Cardiac muscle cell (in vitro differentiated cells and primary cell): ENCODE measurements around the gene RAB3D. TPM values are rescaled to one million over a fixed set of nuclear protein-coding genes. Genes with fewer than 3 reads are reported as not detected.

Source experiments
- DNase-seq, 2 donors: peaks; one replicate each; pipeline versions ENCODE4 v3.0.0 to v3.0.0-alpha.2; 2010 to 2017; ENCODE audit warnings: low read depth in 1 of 2, low spot score in 1 of 2
- H3K27ac ChIP-seq: fragments of 200-600 bp; sonication (generic); 2 replicates; pipeline ENCODE4 v1.5.1; 2016
- H3K27me3 ChIP-seq: fragments of 200-600 bp; sonication (generic); 2 replicates; pipeline ENCODE4 v1.6.0; 2016; ENCODE audit warnings: control low read depth
- H3K36me3 ChIP-seq: fragments of 200-600 bp; sonication (generic); 2 replicates; pipeline ENCODE4 v1.5.1; 2016; ENCODE audit warnings: control low read depth
- H3K4me1 ChIP-seq: fragments of 200-600 bp; sonication (generic); 2 replicates; pipeline ENCODE4 v1.8.1; 2017; ENCODE audit warnings: low read depth, mild to moderate bottlenecking, mixed run types
- H3K4me3 ChIP-seq: fragments of 200-600 bp; sonication (generic); 2 replicates; pipeline ENCODE4 v1.5.1; 2016; ENCODE audit warnings: mild to moderate bottlenecking
- H3K9me3 ChIP-seq: fragments of 200-600 bp; sonication (generic); 2 replicates; pipeline ENCODE4 v1.5.1; 2017; ENCODE audit warnings: low read depth, mild to moderate bottlenecking, control low read depth
- polyA plus RNA-seq: library from polyadenylated mRNA; unstranded; fragments of >200 nt; fragmentation: Nextera tagmentation; extraction: Ambion mirVana; gene quantifications from 2 replicates; pipeline ENCODE4 v1.2.1, GENCODE V29; 2016
- total RNA-seq: library from RNA; depleted of rRNA; stranded (reverse); fragments of >200 nt; gene quantifications from 2 replicates; pipeline ENCODE4 v1.2.3, GENCODE V29; 2016
- TF ChIP-seq, protein P1 (sequence below): IDR thresholded peaks from 2 replicates; pipeline ENCODE4 v1.5.1; 2012; ENCODE audit warnings: low read depth, mild to moderate bottlenecking, low read length

The RAB3D gene
- total and polyA plus RNA-seq, 2 experiments from 2014 or later, result 10.2 to 14.6 TPM

DNA sequence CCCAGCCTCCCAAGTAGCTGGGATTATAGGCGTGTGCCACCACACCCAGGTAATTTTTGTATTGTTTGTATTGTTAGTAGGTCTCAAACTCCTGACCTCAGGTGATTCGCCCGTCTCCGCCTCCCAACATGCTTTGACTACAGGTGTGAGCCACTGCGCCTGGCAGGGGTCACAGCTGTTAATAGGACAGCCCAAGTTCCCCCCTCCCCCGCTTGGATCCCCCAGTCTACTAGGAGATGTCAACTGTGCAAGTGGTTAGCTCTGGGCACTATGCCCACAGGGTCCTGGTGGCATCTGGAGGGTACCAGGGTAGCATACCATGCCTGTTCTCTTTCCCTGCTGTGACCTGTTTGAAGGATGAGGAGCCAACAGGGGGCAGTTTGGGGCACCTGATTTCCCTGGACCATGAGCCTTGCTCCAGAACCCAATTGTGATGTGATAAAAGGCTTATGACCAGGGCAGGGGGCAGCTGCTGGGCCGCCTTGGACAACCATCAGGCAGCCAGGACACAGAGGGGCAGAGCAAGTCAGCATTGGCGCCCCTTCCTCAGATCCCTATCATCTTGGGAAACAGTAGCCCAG, 43.7 kb downstream of the RAB3D start, which contains the start of gene TSPAN16:
TSS of gene TSPAN16 (plus strand) at position 496 of the 581 bp plus-strand sequence. CDS start 138 bp downstream, outside the sequence.
- H3K27me3 ChIP-seq, result no peaks in the 10 kb centered on the region
- TF ChIP-seq, protein P1, sequence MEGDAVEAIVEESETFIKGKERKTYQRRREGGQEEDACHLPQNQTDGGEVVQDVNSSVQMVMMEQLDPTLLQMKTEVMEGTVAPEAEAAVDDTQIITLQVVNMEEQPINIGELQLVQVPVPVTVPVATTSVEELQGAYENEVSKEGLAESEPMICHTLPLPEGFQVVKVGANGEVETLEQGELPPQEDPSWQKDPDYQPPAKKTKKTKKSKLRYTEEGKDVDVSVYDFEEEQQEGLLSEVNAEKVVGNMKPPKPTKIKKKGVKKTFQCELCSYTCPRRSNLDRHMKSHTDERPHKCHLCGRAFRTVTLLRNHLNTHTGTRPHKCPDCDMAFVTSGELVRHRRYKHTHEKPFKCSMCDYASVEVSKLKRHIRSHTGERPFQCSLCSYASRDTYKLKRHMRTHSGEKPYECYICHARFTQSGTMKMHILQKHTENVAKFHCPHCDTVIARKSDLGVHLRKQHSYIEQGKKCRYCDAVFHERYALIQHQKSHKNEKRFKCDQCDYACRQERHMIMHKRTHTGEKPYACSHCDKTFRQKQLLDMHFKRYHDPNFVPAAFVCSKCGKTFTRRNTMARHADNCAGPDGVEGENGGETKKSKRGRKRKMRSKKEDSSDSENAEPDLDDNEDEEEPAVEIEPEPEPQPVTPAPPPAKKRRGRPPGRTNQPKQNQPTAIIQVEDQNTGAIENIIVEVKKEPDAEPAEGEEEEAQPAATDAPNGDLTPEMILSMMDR, result no peak
- no peak within 1 kb of the TSS for H3K4me3 ChIP-seq
- H3K36me3 ChIP-seq, result no peaks in the 10 kb centered on the region
- no peak within 1 kb of the TSS for H3K27ac ChIP-seq
- H3K9me3 ChIP-seq, result no peaks in the 10 kb centered on the region
- DNase-seq, result no peak
- no peaks in the 10 kb centered on the region for H3K4me1 ChIP-seq

DNA sequence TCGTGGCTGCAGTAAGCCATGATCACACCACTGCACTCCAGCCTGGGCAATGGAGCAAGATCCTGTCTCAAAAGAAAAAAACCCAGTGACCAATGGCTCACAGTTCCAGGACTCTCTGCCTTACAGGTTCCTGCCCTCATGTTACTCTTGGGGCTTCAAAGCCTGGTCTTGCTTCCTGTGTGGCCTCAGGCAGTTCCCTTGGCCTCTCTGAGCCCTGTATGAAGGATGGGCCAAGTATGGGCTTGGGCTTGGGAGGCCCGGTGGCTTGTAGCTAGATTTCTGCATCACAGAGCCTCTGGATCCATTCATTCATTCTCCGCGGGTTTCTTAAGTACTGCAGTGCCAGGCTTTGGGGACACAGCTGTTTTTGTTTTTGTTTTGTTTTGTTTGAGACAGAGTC, 44.3 kb downstream of the RAB3D start:
- DNase-seq, result no peak
- H3K36me3 ChIP-seq, result no peaks in the 10 kb centered on the region
- no peak overlapping the region for H3K27ac ChIP-seq
- no peaks in the 10 kb centered on the region for H3K27me3 ChIP-seq
- no peaks in the 10 kb centered on the region for H3K4me1 ChIP-seq
- H3K4me3 ChIP-seq, result no peak overlapping the region
- no peaks in the 10 kb centered on the region for H3K9me3 ChIP-seq
- TF ChIP-seq, protein P1, result no peak

DNA sequence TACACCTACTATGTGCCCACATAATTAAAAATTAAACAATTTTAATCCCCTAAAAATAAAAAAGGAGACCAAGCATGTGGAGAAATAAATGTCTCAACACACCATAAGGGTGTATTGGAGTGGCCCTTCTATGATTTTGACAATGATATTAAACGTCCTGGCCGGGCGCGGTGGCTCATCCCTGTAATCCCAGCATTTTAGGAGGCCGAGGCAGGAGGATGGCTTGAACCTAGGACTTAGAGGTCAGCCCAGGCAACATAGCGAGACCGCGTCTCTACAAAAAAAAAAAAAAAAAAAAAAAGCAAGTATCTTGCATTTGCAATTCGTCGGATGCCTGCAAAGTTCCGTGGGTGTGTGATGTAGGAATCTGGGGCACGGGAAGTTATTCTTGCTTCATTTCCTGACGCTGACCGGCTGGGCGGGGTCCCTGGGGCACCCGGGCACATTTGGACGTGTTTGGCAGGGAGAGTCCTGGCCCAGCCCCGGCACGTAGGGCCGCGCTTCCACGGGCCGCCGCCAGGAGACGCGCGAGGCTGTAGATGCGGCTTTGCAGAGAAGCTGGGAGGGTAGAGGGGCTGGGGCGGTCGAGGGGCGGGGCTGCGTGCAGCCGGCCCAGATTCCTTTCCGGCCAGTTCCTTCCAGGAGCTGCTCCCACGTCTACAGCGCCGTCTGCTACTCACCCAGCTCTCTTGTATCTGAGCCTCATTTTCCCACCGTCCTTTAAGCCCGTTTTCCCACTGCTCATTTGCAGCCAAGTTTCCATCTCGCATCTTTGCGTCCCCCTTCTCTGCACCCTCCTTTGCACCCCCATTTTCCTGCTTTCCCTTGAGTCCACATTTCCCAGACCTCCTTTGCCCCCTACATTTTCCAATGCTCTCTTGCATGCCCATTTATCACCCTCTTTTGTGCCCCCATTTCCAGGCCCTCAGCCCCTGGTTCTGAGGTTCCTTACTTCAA, 45.7 kb downstream of the RAB3D start:
- TF ChIP-seq, protein P1, result peak; percentile 96
- no peak overlapping the region for H3K27ac ChIP-seq
- DNase-seq, result peak; percentile 91 to 99

DNA sequence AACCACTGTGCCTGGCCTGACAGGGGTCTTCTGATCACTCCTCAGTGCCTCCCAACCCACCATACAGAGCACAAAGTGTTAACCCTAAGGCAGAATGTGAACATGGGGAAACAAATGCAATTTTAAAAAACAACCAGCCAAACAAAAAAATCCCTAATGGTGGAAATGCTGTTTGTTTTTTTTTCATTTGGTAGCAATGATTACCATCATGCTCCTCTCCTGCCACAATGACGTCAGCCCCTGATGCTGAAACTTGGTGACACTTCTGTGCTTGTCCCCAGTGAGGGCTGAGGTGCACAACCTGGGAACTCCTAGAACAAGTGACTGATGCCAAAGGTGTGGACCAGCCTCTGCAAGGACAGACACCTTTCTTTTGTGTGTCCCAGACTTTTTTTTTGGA, 47.5 kb downstream of the RAB3D start:
- TF ChIP-seq, protein P1, result no peak
- H3K4me3 ChIP-seq, result no peak overlapping the region
- no peaks in the 10 kb centered on the region for H3K27me3 ChIP-seq
- H3K9me3 ChIP-seq, result no peaks in the 10 kb centered on the region
- no peaks in the 10 kb centered on the region for H3K4me1 ChIP-seq
- H3K36me3 ChIP-seq, result no peaks in the 10 kb centered on the region
- H3K27ac ChIP-seq, result no peak overlapping the region
- no peak for DNase-seq

More for the DNA sequence above, 45.7 kb downstream of the RAB3D start:
- Histone ChIP-seq H3K9me3 (no peaks in the 10 kb centered on the region), H3K4me3 (peak overlapping the region; percentile 9), H3K4me1 (no peaks in the 10 kb centered on the region), H3K36me3 (no peaks in the 10 kb centered on the region), H3K27me3 (no peaks in the 10 kb centered on the region)

DNA sequence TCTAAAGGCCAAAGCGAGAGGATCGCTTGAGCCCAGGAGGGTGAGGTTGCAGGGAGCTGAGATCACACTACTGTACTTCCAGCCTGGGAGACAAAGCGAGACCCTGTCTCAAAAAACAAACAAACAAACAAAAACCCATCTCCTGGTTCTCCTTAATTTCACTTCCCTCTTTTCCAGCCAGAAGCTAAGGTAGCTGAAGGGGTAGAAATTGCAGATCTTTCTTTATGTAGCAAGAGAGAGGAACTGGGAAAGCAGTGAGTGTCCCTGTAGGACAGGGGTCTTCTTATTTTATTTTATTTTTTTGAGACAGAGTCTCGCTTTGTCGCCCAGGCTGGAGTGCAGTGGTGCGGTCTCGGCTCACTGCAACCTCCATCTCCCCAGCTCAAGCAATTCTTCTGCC, 48.0 kb downstream of the RAB3D start:
- no peak overlapping the region for H3K4me3 ChIP-seq
- H3K27me3 ChIP-seq, result no peaks in the 10 kb centered on the region
- no peak for DNase-seq
- no peaks in the 10 kb centered on the region for H3K9me3 ChIP-seq
- no peaks in the 10 kb centered on the region for H3K36me3 ChIP-seq
- no peaks in the 10 kb centered on the region for H3K4me1 ChIP-seq
- no peak overlapping the region for H3K27ac ChIP-seq
- TF ChIP-seq, protein P1, result no peak
